ENCODE results near the gene SFTPD.
A peak's percentile ranks its signal among the peaks of the same experiment; 100 is the strongest.
"Not testable (repeated sequence)": the region's sequence is repeated elsewhere in the genome, so short reads cannot be mapped to it uniquely, and the experiment has no call there.

Gene SFTPD

GRCh38 chr10:79905322-79906314, 43.3 kb downstream of the SFTPD start:
- H3K4me3 ChIP-seq (replicated peaks; ENCODE audit: insufficient read depth, low read length) = peak overlapping the region; percentile 45
- no peak overlapping the region for H3K27ac ChIP-seq (replicated peaks)

GRCh38 chr10:79904671-79905321, 44.1 kb downstream of the SFTPD start:
- H3K27me3 ChIP-seq (ENCODE audit: insufficient read depth, poor library complexity, severe bottlenecking) = peaks cover 11% of the 10 kb centered on the region
- TF ChIP-seq GABPA (IDR thresholded peaks at IDR 0.05; ENCODE audit: low read depth) (peak; percentile 50), SPI1 (IDR thresholded peaks at IDR 0.05; ENCODE audit: borderline replicate concordance, low read depth) (no peak)
- peak overlapping the region; percentile 45 for H3K4me3 ChIP-seq (replicated peaks; ENCODE audit: insufficient read depth, low read length)
- DNase-seq (ENCODE audit: low read depth in 1 of 2, low spot score in 1 of 2) = peak; percentile 7 to 43
- H3K27ac ChIP-seq (replicated peaks) = no peak overlapping the region

More at GRCh38 chr10:79905322-79906314, 43.3 kb downstream of the SFTPD start:
- H3K27me3 ChIP-seq (ENCODE audit: insufficient read depth, poor library complexity, severe bottlenecking) = peaks cover 13% of the 10 kb centered on the region
- TF ChIP-seq, protein P1, sequence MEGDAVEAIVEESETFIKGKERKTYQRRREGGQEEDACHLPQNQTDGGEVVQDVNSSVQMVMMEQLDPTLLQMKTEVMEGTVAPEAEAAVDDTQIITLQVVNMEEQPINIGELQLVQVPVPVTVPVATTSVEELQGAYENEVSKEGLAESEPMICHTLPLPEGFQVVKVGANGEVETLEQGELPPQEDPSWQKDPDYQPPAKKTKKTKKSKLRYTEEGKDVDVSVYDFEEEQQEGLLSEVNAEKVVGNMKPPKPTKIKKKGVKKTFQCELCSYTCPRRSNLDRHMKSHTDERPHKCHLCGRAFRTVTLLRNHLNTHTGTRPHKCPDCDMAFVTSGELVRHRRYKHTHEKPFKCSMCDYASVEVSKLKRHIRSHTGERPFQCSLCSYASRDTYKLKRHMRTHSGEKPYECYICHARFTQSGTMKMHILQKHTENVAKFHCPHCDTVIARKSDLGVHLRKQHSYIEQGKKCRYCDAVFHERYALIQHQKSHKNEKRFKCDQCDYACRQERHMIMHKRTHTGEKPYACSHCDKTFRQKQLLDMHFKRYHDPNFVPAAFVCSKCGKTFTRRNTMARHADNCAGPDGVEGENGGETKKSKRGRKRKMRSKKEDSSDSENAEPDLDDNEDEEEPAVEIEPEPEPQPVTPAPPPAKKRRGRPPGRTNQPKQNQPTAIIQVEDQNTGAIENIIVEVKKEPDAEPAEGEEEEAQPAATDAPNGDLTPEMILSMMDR (IDR thresholded peaks at IDR 0.05; ENCODE audit: insufficient read depth, low read length) = no peak
- TF ChIP-seq GABPA (IDR thresholded peaks at IDR 0.05; ENCODE audit: low read depth) (no peak), POLR2AphosphoS5 (IDR thresholded peaks at IDR 0.05; ENCODE audit: low read depth) (no peak), SPI1 (IDR thresholded peaks at IDR 0.05; ENCODE audit: borderline replicate concordance, low read depth) (no peak)
- TF ChIP-seq, protein P2, sequence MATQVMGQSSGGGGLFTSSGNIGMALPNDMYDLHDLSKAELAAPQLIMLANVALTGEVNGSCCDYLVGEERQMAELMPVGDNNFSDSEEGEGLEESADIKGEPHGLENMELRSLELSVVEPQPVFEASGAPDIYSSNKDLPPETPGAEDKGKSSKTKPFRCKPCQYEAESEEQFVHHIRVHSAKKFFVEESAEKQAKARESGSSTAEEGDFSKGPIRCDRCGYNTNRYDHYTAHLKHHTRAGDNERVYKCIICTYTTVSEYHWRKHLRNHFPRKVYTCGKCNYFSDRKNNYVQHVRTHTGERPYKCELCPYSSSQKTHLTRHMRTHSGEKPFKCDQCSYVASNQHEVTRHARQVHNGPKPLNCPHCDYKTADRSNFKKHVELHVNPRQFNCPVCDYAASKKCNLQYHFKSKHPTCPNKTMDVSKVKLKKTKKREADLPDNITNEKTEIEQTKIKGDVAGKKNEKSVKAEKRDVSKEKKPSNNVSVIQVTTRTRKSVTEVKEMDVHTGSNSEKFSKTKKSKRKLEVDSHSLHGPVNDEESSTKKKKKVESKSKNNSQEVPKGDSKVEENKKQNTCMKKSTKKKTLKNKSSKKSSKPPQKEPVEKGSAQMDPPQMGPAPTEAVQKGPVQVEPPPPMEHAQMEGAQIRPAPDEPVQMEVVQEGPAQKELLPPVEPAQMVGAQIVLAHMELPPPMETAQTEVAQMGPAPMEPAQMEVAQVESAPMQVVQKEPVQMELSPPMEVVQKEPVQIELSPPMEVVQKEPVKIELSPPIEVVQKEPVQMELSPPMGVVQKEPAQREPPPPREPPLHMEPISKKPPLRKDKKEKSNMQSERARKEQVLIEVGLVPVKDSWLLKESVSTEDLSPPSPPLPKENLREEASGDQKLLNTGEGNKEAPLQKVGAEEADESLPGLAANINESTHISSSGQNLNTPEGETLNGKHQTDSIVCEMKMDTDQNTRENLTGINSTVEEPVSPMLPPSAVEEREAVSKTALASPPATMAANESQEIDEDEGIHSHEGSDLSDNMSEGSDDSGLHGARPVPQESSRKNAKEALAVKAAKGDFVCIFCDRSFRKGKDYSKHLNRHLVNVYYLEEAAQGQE (IDR thresholded peaks at IDR 0.05; ENCODE audit: insufficient replicate concordance, low read depth) = no peak
- no peak for DNase-seq (ENCODE audit: low read depth in 1 of 2, low spot score in 1 of 2)

GRCh38 chr10:79901571-79901970, 47.3 kb downstream of the SFTPD start:
- peaks cover 10% of the 10 kb centered on the region for H3K27me3 ChIP-seq (ENCODE audit: insufficient read depth, poor library complexity, severe bottlenecking)
- H3K4me3 ChIP-seq (replicated peaks; ENCODE audit: insufficient read depth, low read length); DNase-seq (ENCODE audit: low read depth in 1 of 2, low spot score in 1 of 2); H3K27ac ChIP-seq (replicated peaks): not testable (repeated sequence)

DNA sequence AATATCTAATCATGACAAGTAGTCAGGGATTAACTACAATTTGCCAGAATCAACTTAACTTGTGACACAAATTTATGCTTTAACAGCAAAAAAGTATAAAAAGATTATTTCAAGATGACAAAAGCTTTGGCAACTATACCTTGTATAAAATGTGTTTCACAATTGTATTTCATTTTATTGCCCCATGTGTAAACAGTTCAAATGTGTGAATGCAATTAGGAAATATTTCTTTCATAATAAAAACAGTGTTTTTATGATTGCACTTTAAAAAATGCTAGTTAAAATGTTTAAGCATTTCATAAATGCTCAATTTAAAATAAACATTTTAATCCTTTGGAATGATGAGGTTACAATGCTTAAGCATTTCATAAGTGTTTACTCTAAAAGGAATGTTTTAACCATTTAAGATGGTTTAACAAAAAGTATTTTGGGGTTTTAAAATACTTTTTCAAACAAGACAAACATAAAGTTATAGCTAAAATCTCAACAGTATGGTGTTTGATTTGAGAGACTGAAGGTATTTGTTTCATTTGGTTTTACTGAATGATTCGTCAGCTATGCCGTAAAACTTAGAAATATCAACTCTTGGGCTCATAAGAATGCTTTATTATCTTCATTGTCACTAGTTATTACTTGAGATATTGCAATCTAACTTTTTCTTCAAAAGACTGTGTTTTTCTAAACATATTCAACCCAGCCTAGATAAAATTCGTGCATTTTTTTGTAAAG, 50.1 kb downstream of the SFTPD start:
- H3K27ac ChIP-seq (replicated peaks) = no peak overlapping the region
- H3K27me3 ChIP-seq (ENCODE audit: insufficient read depth, poor library complexity, severe bottlenecking) = no peaks in the 10 kb centered on the region
- no peak for DNase-seq (ENCODE audit: low read depth in 1 of 2, low spot score in 1 of 2)
- TF ChIP-seq POLR2AphosphoS5 (IDR thresholded peaks at IDR 0.05; ENCODE audit: low read depth) (no peak), SPI1 (IDR thresholded peaks at IDR 0.05; ENCODE audit: borderline replicate concordance, low read depth) (no peak), GABPA (IDR thresholded peaks at IDR 0.05; ENCODE audit: low read depth) (no peak)
- TF ChIP-seq, protein P1 (IDR thresholded peaks at IDR 0.05; ENCODE audit: insufficient read depth, low read length) = no peak
- TF ChIP-seq, protein P2 (IDR thresholded peaks at IDR 0.05; ENCODE audit: insufficient replicate concordance, low read depth) = no peak
- no peak overlapping the region for H3K4me3 ChIP-seq (replicated peaks; ENCODE audit: insufficient read depth, low read length)

GRCh38 chr10:79892896-79893295, 56.0 kb downstream of the SFTPD start:
- DNase-seq (ENCODE audit: low read depth in 1 of 2, low spot score in 1 of 2); H3K27ac ChIP-seq (replicated peaks); H3K27me3 ChIP-seq (ENCODE audit: insufficient read depth, poor library complexity, severe bottlenecking); H3K4me3 ChIP-seq (replicated peaks; ENCODE audit: insufficient read depth, low read length): not testable (repeated sequence)

All from HL-60 (cell line).